HL-60/S4 treated with retinoic acid at 250 ng/mL for 4 days and 3 days (cell line): Measurements from ENCODE around the gene NOX5.

Experiments used
- in situ Hi-C: fragments of 300-500 bp; cut with MboI; formaldehyde crosslinking; loops from 2 replicates; pipeline ENCODE4 v1.7.0; 2022; ENCODE audit warnings: low sequenced_read_pairs

The NOX5 gene

DNA sequence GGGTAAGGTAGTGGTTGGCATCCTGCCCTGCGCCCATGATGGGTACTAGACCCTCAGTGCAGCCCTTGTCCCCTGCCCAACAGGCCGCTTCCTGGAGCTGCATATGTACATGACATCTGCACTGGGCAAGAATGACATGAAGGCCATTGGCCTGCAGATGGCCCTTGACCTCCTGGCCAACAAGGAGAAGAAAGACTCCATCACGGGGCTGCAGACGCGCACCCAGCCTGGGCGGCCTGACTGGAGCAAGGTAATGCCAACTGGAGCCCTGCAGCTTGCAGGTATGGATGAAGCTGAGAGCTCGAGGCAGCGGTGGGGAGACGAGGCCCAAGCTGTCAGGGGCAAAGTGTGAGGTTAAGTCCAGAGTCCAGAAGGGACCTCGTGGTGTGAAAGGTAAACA is 40.8 kb downstream of the NOX5 start:
- in situ Hi-C loops, result loop anchor here (25.0 kb wide), 1 partner anchor 357 kb away; the partner anchor contains the start of gene KIF23

DNA sequence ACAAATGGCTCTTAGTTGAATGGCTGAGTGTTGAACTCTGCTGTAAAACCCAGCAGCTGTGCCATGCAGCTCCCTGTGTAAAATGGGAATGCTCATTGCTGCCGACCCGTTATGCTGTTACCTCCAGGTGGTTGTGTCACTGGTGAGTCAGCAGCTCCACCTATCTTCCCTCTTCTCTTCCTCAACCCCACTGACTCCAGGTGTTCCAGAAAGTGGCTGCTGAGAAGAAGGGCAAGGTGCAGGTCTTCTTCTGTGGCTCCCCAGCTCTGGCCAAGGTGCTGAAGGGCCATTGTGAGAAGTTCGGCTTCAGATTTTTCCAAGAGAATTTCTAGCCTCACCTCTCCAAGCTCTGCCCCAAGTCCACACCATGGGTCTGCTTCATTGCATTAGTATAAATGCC is 41.9 kb downstream of the NOX5 start:
- in situ Hi-C loops, result loop anchor here (25.0 kb wide), 1 partner anchor 356 kb away; the partner anchor contains the start of gene KIF23

DNA sequence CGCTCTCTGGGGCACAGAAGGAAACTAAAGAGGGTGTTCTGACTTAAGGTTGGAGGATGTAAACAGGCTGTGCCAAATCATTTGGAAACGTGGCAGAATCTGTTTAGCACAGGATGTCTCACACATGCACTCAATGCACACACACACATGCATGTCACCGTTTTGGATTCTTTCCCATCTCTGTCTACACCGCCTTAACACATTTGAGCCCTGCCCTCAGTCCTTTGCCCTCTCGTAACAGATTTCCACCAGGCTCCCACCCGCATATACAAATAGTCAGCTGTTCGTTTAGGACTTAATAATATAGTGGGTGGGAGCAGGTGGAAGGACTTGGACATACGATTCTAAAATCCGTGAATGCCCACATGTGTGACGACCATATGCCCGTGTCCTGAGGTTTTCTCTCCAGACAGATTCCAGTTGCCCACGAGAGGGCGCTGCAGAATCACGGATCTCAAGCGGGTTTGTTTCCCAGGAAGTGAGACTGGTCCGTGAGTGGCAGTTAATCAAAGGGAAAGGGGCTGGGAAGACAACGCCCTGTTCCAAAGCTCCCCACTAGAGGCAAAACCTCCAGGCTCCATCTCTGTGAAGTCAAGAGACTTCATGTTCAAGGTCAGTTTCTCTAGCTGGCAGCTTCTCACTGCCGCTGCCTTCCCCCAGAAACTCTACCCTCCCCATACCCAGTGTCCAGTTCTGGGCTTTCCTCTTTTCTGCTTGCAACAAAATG is 44.5 kb downstream of the NOX5 start:
- in situ Hi-C loops, result loop anchor here (25.0 kb wide), 1 partner anchor 353 kb away; the partner anchor contains the start of gene KIF23

DNA sequence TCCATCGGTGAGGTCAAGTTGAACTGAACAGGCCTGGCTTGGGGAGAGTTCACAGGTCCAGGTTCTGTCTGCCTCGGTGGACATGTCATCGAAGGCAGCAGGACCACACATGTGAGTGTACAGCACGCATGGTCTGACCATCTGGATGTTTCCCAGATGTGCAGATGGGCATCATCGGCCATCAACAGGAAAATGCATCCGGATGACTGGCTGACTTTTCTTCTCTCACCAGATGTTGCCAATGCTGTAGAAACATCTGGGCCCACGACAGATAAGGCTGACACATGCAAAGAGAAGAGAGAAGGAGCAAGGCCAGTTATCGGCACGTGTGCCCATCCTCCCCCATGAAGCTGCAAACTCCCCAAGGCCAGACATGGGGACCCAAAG is 45.1 kb downstream of the NOX5 start:
- in situ Hi-C loops, result loop anchor here (25.0 kb wide), 1 partner anchor 353 kb away; the partner anchor contains the start of gene KIF23

DNA sequence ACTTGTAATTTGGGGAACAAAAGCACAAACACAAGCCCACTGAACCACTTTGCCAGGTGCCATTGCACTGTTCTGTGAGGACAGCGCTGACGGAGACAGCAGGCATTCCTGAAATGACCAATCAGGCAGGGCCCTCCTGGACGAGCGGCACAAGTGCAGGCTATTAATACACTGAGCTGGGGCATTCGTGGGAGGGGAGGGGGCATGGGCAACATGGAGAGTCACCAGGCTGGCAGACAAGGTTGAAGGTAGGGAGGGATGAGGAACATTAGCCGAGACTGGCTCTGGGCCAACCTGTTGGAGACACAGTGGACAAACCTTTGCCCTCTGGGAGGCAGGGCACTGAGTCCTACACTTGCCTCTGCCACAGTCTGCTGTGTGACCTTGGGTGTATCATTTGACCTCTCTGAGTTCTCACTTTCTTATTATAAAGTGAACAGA is 45.6 kb downstream of the NOX5 start:
- in situ Hi-C loops, result loop anchor here (25.0 kb wide), 1 partner anchor 352 kb away; the partner anchor contains the start of gene KIF23

DNA sequence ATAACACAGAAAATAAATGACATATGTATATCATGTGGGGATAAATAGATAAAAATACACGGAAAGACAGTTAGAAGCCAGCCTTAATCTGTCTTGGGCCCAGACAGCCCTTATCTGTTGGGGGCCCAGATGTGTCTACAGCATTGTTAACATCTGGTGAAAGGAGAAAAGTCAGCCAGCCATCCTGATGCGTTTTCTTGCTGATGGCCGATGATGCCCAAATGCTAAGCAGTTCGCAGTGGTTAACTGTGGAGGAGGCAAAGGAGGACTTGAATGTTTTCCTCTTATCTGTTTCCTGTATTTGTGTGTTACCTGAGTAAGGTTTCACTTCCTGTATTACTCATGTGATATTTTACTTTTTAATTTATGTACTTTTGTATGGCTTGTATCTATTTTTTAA is 46.2 kb downstream of the NOX5 start:
- in situ Hi-C loops, result loop anchor here (25.0 kb wide), 1 partner anchor 352 kb away; the partner anchor contains the start of gene KIF23

DNA sequence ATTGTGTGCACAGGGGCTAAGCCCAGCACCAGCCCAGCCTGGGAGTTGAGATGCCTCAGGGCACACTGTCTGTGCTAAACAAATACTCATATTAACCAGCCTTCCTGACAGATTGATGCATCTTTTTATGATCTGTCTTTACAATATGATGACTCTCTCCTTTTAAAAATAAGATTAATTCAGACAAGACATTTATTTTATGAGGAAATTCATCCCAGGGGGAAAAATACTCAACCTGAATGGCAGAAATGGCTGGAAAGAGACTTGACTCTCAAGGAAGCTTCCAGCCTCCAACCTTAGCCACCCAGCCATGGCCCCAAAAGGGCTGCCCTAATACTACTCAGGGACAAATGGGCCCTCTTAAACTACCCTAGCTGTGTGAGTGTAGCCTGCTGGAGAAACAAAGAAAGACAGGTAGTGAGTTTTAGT is 46.9 kb downstream of the NOX5 start:
- in situ Hi-C loops, result loop anchor here (25.0 kb wide), 1 partner anchor 351 kb away; the partner anchor contains the start of gene KIF23

DNA sequence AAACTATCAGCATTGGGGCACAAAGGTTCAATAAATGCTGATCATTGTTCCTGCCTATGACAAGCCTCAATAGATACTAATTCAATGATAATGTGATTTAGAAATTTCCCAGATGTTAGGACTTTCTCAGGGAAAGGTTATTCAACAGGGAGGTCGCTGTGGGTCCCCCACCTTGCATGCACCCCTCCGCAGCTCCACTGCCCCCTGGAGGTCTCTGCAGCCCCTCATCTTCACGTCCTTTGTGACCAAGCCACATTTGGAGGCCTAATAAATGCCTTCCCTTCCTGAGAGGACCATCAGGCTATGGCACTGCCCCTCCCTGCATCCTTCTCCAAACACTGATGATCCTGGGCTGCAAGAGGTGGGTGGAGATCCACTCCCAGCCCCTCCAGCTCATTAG is 50.2 kb downstream of the NOX5 start:
- in situ Hi-C loops, result loop anchor here (25.0 kb wide), 1 partner anchor 348 kb away; the partner anchor contains the start of gene KIF23

DNA sequence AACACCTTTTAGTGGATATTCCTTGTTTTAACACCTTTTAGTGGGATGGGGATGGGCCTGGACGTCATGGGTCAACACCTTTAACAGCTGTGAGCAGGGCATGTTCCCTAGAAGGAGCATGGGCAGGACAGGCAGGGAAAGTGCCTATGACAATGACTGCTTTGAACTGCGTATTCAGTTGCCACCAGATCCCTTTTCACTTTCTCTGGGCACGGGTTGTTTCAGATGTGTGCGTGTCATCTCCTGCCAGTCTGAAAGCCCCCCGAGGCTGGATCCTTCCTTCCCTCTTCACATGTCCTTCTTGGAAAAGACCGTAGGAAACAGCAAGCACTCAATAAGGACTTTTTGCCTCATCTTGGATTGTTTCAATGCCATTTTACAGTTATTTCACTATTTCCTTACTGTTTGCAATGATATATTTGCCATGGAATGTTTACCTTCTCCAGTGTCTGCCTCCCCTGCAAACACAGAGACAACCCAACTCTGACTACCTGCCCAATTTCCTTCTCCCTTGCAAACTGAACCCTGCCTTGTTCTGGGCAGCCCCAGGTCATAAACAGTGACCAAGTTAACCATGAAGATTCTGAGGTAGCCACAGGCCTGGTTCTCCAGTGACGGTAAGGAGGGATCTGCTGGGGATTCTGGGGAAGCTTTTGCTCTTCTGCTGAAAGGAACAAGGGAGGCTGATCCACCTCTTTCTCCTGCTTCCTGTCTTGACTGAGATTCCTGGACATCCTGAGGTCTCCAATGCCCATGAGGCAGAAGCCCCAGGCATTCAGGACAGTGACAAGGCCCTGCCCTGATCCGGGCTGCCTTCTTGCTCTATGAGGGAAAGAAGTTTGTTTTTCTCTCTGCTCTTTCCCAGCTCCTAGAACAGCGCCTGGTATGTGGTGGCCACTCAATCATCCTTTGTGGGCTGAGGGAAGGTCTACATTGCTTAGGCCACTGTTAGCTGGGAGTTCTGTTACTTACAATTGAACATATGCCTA is 51.8 kb downstream of the NOX5 start:
- in situ Hi-C loops, result loop anchor here (25.0 kb wide), 1 partner anchor 346 kb away; the partner anchor contains the start of gene KIF23

DNA sequence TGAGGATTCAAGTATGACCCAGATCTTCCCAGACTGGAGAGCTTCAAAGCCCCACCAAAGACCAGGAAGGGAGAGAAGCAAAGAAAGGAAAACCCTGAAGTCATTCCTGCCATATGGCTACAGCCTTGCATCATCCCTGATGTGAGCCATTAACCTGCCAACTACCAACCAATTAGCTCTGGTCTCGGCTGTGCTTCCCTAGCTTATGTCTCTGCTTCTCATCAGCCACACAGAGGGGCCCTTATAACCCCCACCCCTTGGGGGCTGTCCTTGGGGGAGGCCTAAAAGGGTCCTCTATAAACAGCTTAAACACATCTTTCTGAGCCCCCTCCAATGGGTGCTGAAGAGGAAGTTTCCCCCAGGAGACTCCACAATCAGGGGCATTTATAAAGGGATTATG is 52.8 kb downstream of the NOX5 start:
- in situ Hi-C loops, result loop anchor here (25.0 kb wide), 1 partner anchor 345 kb away; the partner anchor contains the start of gene KIF23

DNA sequence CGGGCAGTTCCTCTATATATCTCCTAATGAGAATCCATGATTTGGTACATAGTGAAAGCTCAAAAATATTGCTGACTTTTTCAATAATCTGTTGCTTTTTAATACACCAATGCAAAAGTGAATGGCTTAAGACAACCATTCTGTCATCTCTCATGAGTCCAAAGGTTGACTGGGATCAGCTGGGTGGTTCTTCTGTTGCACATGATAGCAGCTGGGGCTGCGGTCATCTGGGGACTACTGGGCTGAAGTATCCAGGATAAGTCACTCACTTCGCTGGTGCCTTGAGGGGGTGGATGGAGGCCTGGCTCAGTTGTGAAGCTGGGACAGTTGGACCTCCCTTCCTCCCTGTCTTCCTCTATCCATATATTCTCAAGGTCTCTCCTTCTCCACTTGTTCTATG is 53.7 kb downstream of the NOX5 start:
- in situ Hi-C loops, result loop anchor here (25.0 kb wide), 1 partner anchor 344 kb away; the partner anchor contains the start of gene KIF23

DNA sequence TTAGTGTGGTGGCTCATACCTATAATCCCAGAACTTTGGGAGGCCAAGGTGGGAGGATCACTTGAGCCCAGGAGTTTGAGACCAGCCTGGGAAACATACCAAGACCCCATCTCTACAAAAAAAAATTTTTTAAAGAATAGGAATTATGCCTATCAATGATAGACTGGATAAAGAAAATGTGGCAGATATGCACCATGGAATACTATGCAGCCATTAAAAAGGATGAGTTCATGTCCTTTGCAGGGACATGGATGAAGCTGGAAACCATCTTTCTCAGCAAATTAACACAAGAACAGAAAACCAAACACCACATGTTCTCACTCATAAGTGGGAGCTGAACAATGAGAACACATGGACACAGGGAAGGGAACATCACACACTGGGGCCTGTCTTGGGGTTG is 54.8 kb downstream of the NOX5 start:
- in situ Hi-C loops, result loop anchor here (25.0 kb wide), 1 partner anchor 343 kb away; the partner anchor contains the start of gene KIF23

DNA sequence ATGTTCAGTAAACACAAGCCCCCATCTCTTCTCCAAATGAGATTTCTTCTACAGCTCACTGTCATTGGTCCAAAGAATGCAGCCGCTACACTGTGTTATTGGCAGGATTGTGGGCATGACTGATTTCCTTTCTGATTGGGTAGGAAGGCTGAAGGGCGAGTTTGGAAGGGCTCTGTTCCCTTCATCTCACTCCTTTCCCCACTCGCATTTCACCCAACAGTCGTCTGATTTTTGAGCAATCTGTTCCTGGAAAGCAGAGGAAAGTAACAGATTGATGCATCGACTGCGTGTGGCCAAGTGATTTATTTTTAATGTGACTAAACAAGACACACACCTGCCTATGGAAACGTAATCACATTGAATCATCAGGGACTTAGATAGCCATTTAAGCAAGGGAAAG is 55.5 kb downstream of the NOX5 start:
- in situ Hi-C loops, result loop anchor here (25.0 kb wide), 1 partner anchor 342 kb away; the partner anchor contains the start of gene KIF23

DNA sequence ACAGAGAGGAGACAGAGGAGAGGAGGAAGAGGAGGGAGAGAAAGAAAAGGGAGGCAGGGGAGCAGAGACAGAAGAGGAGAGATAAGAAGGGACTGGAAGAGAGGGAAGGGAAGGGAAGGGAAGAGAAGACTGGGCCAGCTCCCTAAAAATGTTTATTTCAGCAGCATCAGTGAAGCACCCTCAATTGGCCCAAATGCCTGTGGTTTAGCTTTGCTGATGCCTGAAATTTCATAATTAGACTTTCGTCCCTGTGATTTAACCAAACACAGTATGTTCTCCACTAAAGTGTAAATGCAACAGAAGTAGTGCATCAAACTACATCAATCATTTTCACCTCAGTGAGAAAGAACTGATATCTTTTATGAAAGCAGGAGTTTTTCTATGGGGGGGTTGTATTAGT is 55.9 kb downstream of the NOX5 start:
- in situ Hi-C loops, result loop anchor here (25.0 kb wide), 1 partner anchor 342 kb away; the partner anchor contains the start of gene KIF23

DNA sequence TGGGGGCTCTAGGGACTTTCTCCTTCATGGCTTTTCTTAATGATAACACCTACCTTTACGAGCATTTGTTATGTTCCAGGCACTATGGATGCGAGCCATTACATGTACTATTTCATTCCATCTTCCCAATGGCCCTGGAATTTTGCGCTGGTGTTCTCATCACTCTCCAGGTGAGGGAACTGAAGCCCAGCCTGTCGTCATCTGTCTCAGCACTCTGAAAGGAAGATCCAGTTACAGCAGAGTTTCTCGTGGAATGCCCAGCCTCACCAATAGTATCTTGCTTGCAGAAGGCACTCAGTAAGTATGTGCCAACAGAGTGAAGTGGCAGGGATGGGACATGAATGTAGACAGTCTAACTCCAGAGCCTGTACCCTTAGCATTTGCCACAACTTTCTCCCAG is 56.8 kb downstream of the NOX5 start:
- in situ Hi-C loops, result loop anchor here (25.0 kb wide), 1 partner anchor 341 kb away; the partner anchor contains the start of gene KIF23

DNA sequence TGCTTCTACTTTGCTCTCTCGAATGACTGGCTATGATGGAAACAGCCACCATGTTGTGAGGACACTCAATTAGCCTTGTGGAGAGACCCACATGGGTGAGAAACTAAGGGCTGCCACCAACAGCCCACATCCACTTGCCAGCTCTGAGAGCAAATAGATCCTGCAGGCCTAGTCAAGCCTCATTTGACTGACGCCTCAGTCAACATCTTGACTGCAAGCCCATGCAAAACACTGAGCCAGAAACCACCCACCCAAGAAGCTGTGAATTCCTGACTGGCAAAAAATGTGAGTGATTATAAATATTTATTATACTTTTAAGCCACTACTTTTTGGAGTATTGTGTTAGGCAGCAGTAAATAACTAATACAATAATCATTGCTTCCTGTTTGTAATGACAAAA is 58.4 kb downstream of the NOX5 start:
- in situ Hi-C loops, result loop anchor here (25.0 kb wide), 1 partner anchor 339 kb away; the partner anchor contains the start of gene KIF23

DNA sequence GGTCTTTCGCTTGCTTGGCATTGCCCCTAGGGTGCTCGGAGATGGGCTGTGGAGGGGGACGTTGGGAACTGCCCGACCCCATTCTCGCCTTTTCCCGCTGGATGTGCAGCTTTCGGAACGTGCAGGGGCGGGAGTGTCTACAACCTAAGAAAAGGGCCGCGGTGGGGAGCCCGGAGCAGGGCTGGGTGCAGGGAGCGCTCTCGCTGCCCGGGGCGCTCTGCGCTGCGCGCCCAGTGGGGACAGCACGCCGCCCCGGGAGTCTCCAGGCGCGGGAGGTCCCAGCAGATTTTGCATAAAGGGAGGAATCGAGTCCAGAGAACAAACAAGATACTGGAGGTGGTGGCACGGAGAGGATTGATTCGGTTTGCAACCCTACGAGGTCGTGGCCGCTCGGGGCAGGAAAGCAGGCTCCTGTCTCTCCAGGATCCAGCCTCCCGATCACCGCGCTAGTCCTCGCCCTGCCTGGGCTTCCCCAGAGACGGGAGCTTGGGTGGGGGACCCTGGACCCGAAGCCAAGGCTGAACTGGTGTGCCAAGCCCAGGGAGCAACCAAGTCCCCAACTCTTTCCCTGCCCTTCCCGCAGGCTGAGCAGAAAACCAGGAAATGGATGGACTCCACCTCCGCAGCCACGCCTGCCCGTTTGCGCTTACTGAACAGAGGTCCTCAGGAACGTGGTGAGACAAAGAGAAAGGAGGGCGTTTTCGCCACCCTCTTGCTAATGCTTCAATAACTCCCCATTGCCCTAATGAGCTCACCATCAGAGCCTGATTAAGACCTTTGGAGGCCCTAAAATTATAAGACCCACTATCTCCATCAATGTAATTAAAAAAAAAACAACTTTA is 59.7 kb downstream of the NOX5 start:
- in situ Hi-C loops, result loop anchor here (25.0 kb wide), 1 partner anchor 338 kb away; the partner anchor contains the start of gene KIF23

DNA sequence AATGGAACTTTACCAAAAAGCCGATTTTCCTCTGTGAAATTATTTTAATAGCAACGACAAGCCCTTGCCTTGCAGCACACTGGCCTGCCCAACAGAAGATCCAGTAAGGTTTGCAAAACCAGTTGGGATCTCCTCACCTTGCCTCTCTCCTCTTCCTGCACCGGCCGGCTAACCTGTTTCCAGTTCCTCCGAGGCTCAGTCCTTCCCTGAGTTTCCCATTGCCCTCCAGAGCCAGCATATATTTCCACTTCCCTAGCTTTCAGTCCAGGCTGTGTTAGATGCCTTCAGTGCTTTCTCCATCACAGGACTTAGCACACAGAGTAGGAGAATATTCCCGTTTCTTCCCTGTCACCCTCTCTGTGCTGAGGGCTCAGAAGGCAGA is 60.3 kb downstream of the NOX5 start:
- in situ Hi-C loops, result loop anchor here (25.0 kb wide), 1 partner anchor 337 kb away; the partner anchor contains the start of gene KIF23

DNA sequence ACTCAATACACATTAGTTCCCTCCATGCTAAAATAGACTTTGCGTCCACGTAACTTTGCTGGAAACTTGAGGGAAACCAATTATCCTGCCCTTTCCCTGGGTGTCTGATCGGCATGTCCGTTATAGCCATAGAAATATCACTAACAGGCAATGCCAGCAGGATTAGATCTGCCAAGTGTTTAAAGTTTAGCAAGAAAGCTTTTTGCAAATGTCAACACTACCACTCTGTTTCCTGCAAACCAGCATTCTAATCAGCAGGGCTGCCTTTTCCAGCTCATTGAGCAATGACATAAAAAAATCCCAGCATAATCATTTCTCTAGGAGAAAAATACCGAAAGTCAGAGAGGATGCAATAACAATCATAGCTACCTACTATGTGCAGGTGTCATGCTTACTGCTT is 60.9 kb downstream of the NOX5 start:
- in situ Hi-C loops, result no loop called here
